ENCODE results near the gene ADGRL3.

GRCh38 chr4:61214680-61215079, 14.6 kb downstream of the ADGRL3 start:
- TF ChIP-seq EZH2 (IDR thresholded peaks at IDR 0.05) = no peak
- no peak for TF ChIP-seq CTCF (IDR thresholded peaks at IDR 0.05)

Data from neural progenitor cell (in vitro differentiated cells).